Upper lobe of right lung (tissue), 1 donor: ENCODE results near the gene OR5B21. TPM values are rescaled to one million over a fixed set of nuclear protein-coding genes. Genes with fewer than 3 reads are reported as not detected.

ENCODE experiments used
- ATAC-seq: fragments of 200-7000 bp; cut with Tn5 transposase; one replicate; pipeline ENCODE4 v1.9.1; 2020; ENCODE audit warnings: mild to moderate bottlenecking, moderate library complexity
- DNase-seq: peaks from one replicate; pipeline ENCODE4 v3.0.0-alpha.2; 2020
- H3K27ac ChIP-seq: fragments of 200-600 bp; one replicate; pipeline ENCODE4 v1.8.0; 2022
- H3K27me3 ChIP-seq: fragments of 200-600 bp; one replicate; pipeline ENCODE4 v1.8.0; 2022; ENCODE audit warnings: mild to moderate bottlenecking
- H3K36me3 ChIP-seq: fragments of 200-600 bp; one replicate; pipeline ENCODE4 v1.8.0; 2022
- H3K4me1 ChIP-seq: fragments of 200-600 bp; one replicate; pipeline ENCODE4 v1.8.0; 2022
- H3K4me3 ChIP-seq: fragments of 200-600 bp; one replicate; pipeline ENCODE4 v1.8.0; 2022; ENCODE audit warnings: mild to moderate bottlenecking
- H3K9me3 ChIP-seq: fragments of 200-600 bp; one replicate; pipeline ENCODE4 v1.8.0; 2022
- intact Hi-C: fragments of 100-400 bp; cut with DNase I; formaldehyde crosslinking; loops from one replicate; pipeline ENCODE4 v1.11.0; 2022
- long read RNA-seq: library from polyadenylated mRNA; unstranded; transcript quantifications from one replicate; pipeline ENCODE4 v2.0.0, GENCODE V29; 2021
- total RNA-seq: library from RNA; stranded (reverse); fragmentation: NEBNext Ultra II Directional; extraction: Animal tissue kit (Norgen Biotek cat#: 25700); gene quantifications from one replicate; pipeline ENCODE4 v1.2.1, GENCODE V29; 2021
- TF ChIP-seq, protein P1 (sequence below): fragments of 200-600 bp; IDR thresholded peaks from one replicate; pipeline ENCODE4 v1.8.0; 2022; ENCODE audit warnings: antibody characterized with exemption
- donor health status: DM: no; HTN: yes; CAD: no; lungs with severe emphysema.

The OR5B21 gene
- not detected for total RNA-seq
- long read RNA-seq = 0 reads

DNA sequence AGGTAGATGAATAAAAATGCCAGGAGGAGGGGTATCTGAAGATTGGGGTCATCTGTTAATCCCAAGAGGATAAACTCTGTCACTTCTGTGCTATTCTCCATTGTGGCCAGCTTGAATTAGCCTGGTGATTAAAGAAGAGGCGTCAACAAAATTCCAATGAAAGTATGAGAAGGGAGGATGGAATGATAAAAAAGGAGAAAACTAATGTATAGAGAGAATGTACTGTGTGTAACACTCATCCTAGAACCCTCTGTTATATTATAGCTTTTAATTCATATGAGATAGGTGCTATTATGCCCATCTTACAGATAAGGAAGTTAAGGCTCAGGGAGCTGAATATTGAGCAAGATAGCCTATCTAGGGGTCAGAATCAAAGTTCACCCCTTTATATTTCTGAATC is at the start of gene OR5B21:
TSS of gene OR5B21 (minus strand) at position 101 of the 400 bp plus-strand sequence. CDS start at position 101, 0 bp downstream.
- Histone ChIP-seq H3K27me3 (no peaks in the 10 kb centered on the region), H3K36me3 (no peaks in the 10 kb centered on the region), H3K4me1 (no peaks in the 10 kb centered on the region), H3K9me3 (no peaks in the 10 kb centered on the region), H3K27ac (no peak within 1 kb of the TSS), H3K4me3 (no peak within 1 kb of the TSS)
- intact Hi-C loops = no loop called here
- TF ChIP-seq, protein P1, sequence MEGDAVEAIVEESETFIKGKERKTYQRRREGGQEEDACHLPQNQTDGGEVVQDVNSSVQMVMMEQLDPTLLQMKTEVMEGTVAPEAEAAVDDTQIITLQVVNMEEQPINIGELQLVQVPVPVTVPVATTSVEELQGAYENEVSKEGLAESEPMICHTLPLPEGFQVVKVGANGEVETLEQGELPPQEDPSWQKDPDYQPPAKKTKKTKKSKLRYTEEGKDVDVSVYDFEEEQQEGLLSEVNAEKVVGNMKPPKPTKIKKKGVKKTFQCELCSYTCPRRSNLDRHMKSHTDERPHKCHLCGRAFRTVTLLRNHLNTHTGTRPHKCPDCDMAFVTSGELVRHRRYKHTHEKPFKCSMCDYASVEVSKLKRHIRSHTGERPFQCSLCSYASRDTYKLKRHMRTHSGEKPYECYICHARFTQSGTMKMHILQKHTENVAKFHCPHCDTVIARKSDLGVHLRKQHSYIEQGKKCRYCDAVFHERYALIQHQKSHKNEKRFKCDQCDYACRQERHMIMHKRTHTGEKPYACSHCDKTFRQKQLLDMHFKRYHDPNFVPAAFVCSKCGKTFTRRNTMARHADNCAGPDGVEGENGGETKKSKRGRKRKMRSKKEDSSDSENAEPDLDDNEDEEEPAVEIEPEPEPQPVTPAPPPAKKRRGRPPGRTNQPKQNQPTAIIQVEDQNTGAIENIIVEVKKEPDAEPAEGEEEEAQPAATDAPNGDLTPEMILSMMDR = no peak
- ATAC-seq (no peak), DNase-seq (no peak)

DNA sequence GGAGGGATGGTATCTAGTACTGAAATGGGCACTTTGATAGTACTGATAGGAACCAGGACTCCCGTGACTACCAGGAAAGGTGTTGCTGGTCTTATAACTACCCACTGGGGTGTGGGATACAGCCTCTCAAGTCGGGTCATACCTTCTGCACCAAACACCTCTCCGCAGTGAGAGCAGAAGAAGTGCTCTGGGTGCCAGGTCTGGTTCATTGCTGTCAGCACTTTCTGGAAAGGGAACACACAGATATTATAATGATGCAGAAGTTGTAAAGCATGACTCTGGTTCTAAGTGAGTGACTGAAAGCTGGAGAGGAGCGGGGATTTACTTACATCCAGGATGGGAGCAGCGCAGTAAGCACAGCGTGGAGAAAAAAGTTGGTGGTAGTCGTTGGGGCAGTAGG is 41.7 kb upstream of the OR5B21 start:
- no peak overlapping the region for H3K27ac ChIP-seq
- H3K36me3 ChIP-seq = peaks cover 98% of the 10 kb centered on the region
- intact Hi-C loops = no loop called here
- no peaks in the 10 kb centered on the region for H3K4me1 ChIP-seq
- DNase-seq (no peak), ATAC-seq (no peak)
- no peaks in the 10 kb centered on the region for H3K9me3 ChIP-seq
- no peaks in the 10 kb centered on the region for H3K27me3 ChIP-seq
- TF ChIP-seq, protein P1 = no peak
- H3K4me3 ChIP-seq = no peak overlapping the region

DNA sequence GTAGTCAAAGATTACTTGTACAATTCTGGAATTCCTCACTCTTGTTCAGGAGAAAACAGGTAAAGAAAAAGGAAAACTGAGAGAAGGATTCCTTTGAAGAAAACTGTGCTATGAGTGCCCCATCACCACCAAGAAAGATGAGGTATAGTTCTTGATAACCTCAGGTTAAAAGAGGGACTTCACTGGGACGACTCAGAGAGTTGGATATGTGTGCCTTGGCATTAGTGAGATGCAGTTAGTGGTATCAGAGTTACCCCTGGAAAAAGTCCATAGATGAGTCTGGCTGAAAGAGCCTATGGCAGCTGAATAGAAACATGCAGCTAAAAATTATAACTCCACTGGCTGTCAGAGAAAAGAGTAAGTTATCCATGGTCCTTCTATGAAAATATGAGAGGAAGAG is 38.9 kb upstream of the OR5B21 start:
- H3K4me1 ChIP-seq = no peaks in the 10 kb centered on the region
- peaks cover 82% of the 10 kb centered on the region for H3K36me3 ChIP-seq
- TF ChIP-seq, protein P1 = no peak
- no peaks in the 10 kb centered on the region for H3K27me3 ChIP-seq
- H3K4me3 ChIP-seq = no peak overlapping the region
- H3K9me3 ChIP-seq = no peaks in the 10 kb centered on the region
- no peak for DNase-seq
- intact Hi-C loops = no loop called here
- H3K27ac ChIP-seq = no peak overlapping the region
- no peak for ATAC-seq

DNA sequence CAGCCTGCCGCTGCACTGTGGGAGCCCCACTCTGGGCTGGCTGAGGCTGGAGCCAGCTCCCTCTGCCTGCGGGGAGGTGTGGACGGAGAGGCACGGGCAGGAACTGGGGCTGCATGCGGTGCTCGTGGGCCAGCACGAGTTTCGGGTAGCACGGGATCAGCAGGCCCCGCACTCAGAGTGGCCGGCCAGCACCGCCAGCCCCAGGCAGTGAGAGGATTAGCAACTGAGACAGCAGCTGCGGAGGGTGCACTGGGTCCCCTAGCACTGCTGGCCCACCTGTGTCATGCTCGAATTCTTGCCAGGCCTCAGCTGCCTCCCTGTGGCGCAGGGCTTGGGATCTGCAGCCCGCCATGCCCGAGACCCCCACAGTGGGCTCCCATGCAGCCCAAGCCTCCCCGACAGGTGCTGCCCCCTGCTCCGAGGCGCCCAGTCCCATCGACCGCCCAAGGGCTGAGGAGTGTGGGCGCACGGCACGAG is 24.0 kb upstream of the OR5B21 start:
- TF ChIP-seq, protein P1 = no peak
- Histone ChIP-seq H3K27me3 (no peaks in the 10 kb centered on the region), H3K27ac (no peak overlapping the region), H3K9me3 (no peaks in the 10 kb centered on the region), H3K36me3 (peaks cover 49% of the 10 kb centered on the region), H3K4me1 (peaks cover 2% of the 10 kb centered on the region), H3K4me3 (no peak overlapping the region)
- intact Hi-C loops = no loop called here
- no peak for DNase-seq
- no peak for ATAC-seq

DNA sequence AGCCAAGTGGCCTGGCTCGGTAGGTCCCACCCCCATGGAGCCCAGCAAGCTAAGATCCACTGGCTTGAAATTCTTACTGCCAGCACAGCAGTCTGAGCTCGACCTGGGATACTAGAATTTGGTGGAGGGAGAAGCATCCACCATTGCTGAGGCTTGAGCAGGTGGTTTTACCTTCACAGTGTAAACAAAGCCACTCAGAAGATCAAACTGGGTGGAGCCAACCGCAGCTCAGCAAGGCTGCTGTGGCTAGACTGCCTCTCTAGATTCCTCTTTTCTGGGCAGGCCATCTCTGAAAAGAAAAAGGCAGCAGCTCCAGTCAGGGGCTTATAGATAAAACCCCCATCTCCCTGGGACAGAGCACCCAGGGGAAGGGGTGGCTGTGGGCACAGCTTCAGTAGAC is 22.3 kb upstream of the OR5B21 start:
- DNase-seq = no peak
- peaks cover 53% of the 10 kb centered on the region for H3K36me3 ChIP-seq
- no peaks in the 10 kb centered on the region for H3K27me3 ChIP-seq
- ATAC-seq = no peak
- H3K4me3 ChIP-seq = no peak overlapping the region
- no peak overlapping the region for H3K27ac ChIP-seq
- intact Hi-C loops = no loop called here
- TF ChIP-seq, protein P1 = no peak
- H3K9me3 ChIP-seq = no peaks in the 10 kb centered on the region
- H3K4me1 ChIP-seq = peaks cover 17% of the 10 kb centered on the region

DNA sequence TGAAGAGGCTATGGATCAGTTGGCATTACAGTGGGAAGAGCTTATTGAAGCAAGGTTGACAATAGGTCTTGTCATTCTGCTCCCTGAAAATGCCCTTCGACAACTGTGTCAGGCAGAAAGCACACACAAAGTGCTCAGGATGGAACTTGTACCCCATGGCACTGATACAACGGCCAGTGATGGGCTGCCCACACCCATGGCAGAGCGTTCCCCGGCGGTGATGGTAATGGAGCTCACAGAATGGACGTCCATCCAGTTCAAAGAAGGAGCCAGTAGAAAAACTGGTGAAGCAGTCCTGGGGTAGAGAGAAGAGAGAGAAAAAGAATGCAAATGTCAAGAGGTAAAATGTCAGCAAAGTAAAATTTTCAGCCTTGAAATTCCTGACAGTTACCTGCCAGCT is 19.5 kb upstream of the OR5B21 start:
- DNase-seq (no peak), ATAC-seq (no peak)
- no peaks in the 10 kb centered on the region for H3K9me3 ChIP-seq
- H3K4me1 ChIP-seq = peaks cover 28% of the 10 kb centered on the region
- TF ChIP-seq, protein P1 = no peak
- H3K27me3 ChIP-seq = no peaks in the 10 kb centered on the region
- H3K27ac ChIP-seq = no peak overlapping the region
- peaks cover 42% of the 10 kb centered on the region for H3K36me3 ChIP-seq
- H3K4me3 ChIP-seq = no peak overlapping the region
- intact Hi-C loops = no loop called here
